Panc1 (cell line): ENCODE data around the gene UBASH3B. TPM values are rescaled to one million over a fixed set of nuclear protein-coding genes. Genes with fewer than 3 reads are reported as not detected.
A peak's percentile ranks its signal among the peaks of the same experiment; 100 is the strongest.

Experiments
- ATAC-seq: fragments of 200-7000 bp; cut with Tn5 transposase; 2 replicates; pipeline ENCODE4 v1.9.1; 2020; ENCODE audit warnings: mild to moderate bottlenecking, moderate library complexity
- BruUV-seq: library from RNA; stranded (reverse); fragments of 400-500 nt; replicated peaks from 2 replicates; lab custom pipeline; 2021; lab: Mats Ljungman, UMichigan
- CTCF ChIA-PET: fragments of 300-600 bp; sonication (Branson Sonifier 250); formaldehyde crosslinking; loops from one replicate; lab custom pipeline; 2022; ENCODE audit warnings: antibody characterized with exemption; lab: Charles Lee
- POLR2A ChIA-PET: fragments of 300-600 bp; sonication (Branson Sonifier 250); formaldehyde crosslinking; loops from one replicate; lab custom pipeline; 2022; ENCODE audit warnings: antibody characterized with exemption; lab: Charles Lee
- DNase-seq: peaks from one replicate; pipeline ENCODE4 v3.0.0-alpha.2; 2010; ENCODE audit warnings: low read depth, low spot score
- H3K27ac ChIP-seq: 2 replicates; pipeline ENCODE4 v1.5.1; 2011; ENCODE audit warnings: mild to moderate bottlenecking, low read length, inconsistent platforms
- H3K27me3 ChIP-seq: fragments of 200-500 bp; sonication (Bioruptor generic); 2 replicates; pipeline ENCODE4 v1.6.0; 2014; ENCODE audit warnings: low read length, inconsistent platforms; ENCODE audit not compliant: control insufficient read depth, insufficient read depth
- H3K36me3 ChIP-seq: fragments of 200-500 bp; sonication (Bioruptor generic); 2 replicates; pipeline ENCODE4 v1.5.1; 2014; ENCODE audit warnings: inconsistent platforms, mild to moderate bottlenecking, low read length, moderate library complexity; ENCODE audit not compliant: control insufficient read depth, insufficient read depth
- H3K4me1 ChIP-seq: 2 replicates; pipeline ENCODE4 v1.5.1; 2011; ENCODE audit warnings: inconsistent platforms, mild to moderate bottlenecking, low read length, moderate library complexity; ENCODE audit not compliant: control insufficient read depth, insufficient read depth
- H3K4me3 ChIP-seq, 2 experiments: 2 replicates each; pipeline ENCODE4 v1.5.1; 2011 to 2012; ENCODE audit warnings: low read depth in 2 of 2, low read length in 2 of 2, mild to moderate bottlenecking in 2 of 2, inconsistent platforms in 1 of 2, moderate library complexity in 1 of 2
- H3K9me3 ChIP-seq: fragments of 200-500 bp; sonication (Bioruptor generic); 2 replicates; pipeline ENCODE4 v1.5.1; 2014; ENCODE audit warnings: low read depth, mild to moderate bottlenecking, inconsistent platforms, low read length, moderate library complexity; ENCODE audit not compliant: control insufficient read depth, insufficient read depth
- POLR2AphosphoS5 ChIP-seq: IDR thresholded peaks from 2 replicates; pipeline ENCODE4 v1.6.1; 2012; ENCODE audit warnings: mild to moderate bottlenecking, low read depth, low read length, moderate library complexity
- REST ChIP-seq, 2 experiments: IDR thresholded peaks; 2 replicates each; pipeline ENCODE4 v1.6.1; 2011 to 2012; ENCODE audit warnings: low read depth in 2 of 2, control low read depth in 1 of 2, low read length in 1 of 2, mild to moderate bottlenecking in 1 of 2, moderate library complexity in 1 of 2; ENCODE audit not compliant: insufficient read depth in 1 of 2
- SIN3A ChIP-seq: IDR thresholded peaks from 2 replicates; pipeline ENCODE4 v1.6.1; 2012; ENCODE audit warnings: low read depth, mild to moderate bottlenecking, low read length, moderate library complexity, borderline replicate concordance; ENCODE audit not compliant: insufficient read depth
- TCF7L2 ChIP-seq: IDR thresholded peaks from 2 replicates; pipeline ENCODE4 v1.6.1; 2011; ENCODE audit warnings: mild to moderate bottlenecking, low read depth, low read length, inconsistent platforms
- in situ Hi-C: cut with HindIII; loops from 2 replicates; pipeline ENCODE4 v1.10.0; 2016; ENCODE audit warnings: low sequenced_read_pairs, low pct_unique_long_range_greater_than_20kb
- intact Hi-C: fragments of 100-400 bp; cut with micrococcal nuclease; formaldehyde crosslinking; loops from one replicate; pipeline ENCODE4 v1.10.0; 2022; ENCODE audit not compliant: unreplicated experiment
- total RNA-seq: library from RNA; stranded (reverse); gene quantifications from one replicate; pipeline ENCODE4 v1.2.1, GENCODE V29; 2021; ENCODE audit not compliant: unreplicated experiment
- TF ChIP-seq, protein P1 (sequence below): fragments of 450-650 bp; IDR thresholded peaks from 2 replicates; pipeline ENCODE4 v1.5.1; 2017; ENCODE audit warnings: mild to moderate bottlenecking

The UBASH3B gene
- total RNA-seq, 1 experiment from 2014 or later, result 55.1 TPM

- H3K27ac ChIP-seq, result no peak overlapping the region
- H3K9me3 ChIP-seq, result no peaks in the 10 kb centered on the region
- in situ Hi-C loops (no loop called here), intact Hi-C loops (no loop called here)
- POLR2A ChIA-PET, result interaction anchor here (0.6 kb wide), 1 partner anchor 110 kb away, joined by 9 read pairs; no protein-coding TSS in a partner anchor
- no peaks in the 10 kb centered on the region for H3K27me3 ChIP-seq
- TF ChIP-seq SIN3A, result no peak
- no peak for TF ChIP-seq REST (IDR thresholded peaks at IDR 0.05; ENCODE audit: insufficient read depth in 1 of 2, low read depth in 2 of 2, low read length in 1 of 2)
- TF ChIP-seq TCF7L2, result no peak
- TF ChIP-seq POLR2AphosphoS5, result no peak
- TF ChIP-seq, protein P1, sequence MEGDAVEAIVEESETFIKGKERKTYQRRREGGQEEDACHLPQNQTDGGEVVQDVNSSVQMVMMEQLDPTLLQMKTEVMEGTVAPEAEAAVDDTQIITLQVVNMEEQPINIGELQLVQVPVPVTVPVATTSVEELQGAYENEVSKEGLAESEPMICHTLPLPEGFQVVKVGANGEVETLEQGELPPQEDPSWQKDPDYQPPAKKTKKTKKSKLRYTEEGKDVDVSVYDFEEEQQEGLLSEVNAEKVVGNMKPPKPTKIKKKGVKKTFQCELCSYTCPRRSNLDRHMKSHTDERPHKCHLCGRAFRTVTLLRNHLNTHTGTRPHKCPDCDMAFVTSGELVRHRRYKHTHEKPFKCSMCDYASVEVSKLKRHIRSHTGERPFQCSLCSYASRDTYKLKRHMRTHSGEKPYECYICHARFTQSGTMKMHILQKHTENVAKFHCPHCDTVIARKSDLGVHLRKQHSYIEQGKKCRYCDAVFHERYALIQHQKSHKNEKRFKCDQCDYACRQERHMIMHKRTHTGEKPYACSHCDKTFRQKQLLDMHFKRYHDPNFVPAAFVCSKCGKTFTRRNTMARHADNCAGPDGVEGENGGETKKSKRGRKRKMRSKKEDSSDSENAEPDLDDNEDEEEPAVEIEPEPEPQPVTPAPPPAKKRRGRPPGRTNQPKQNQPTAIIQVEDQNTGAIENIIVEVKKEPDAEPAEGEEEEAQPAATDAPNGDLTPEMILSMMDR, result no peak
- H3K4me3 ChIP-seq, result no peak overlapping the region
- peak; percentile 23; the same call in 1 of the 2 replicates for ATAC-seq
- no peaks in the 10 kb centered on the region for H3K36me3 ChIP-seq
- CTCF ChIA-PET, result no interaction called here
- no peak for DNase-seq
- no peaks in the 10 kb centered on the region for H3K4me1 ChIP-seq
- no TSS peak for BruUV-seq
These were observed 110.1 kb downstream of the UBASH3B start for GRCh38 chr11:122765487-122766131.

DNA sequence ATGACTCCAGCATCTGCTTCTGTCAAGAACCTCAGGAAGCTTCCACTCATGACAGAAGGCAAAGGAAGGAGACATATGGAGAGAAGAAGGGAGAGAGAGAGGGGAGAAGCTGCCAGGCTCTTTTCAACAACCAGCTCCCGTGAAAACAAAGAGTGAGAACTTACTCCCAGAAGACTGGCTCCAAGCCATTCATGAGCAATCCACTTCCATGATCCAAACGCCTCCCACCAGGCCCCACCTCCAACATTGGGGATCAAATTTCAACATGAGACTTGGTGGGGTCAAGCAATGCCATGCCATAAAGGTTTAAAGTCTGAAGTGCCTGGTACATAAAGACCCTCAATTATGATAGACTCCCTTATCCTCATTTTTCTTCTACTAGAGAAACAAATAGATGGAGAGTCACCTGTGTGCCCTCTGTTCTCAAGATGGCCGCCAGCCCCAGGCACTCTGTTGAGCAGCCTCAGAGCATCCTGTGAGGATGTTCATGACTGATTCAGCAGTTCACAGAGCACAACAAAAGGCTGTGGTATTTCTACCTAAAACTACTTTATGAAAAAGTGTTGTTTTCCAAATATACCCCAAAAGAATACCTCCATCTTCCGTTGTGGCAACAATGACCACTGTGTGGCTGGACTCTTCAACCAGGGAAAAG lies 113.7 kb downstream of the UBASH3B start:
- intact Hi-C loops, result no loop called here
- DNase-seq (no peak), ATAC-seq (no peak)
- Histone ChIP-seq H3K9me3 (no peaks in the 10 kb centered on the region), H3K4me3 (no peak overlapping the region), H3K4me1 (no peaks in the 10 kb centered on the region), H3K27ac (no peak overlapping the region), H3K27me3 (no peaks in the 10 kb centered on the region), H3K36me3 (no peaks in the 10 kb centered on the region)
- ChIA-PET CTCF (no interaction called here), POLR2A (interaction anchor here (0.6 to 1.5 kb wide), 2 partner anchors 11 to 347 kb away, joined by 3 read pairs; no protein-coding TSS in a partner anchor)
- TF ChIP-seq SIN3A (no peak), POLR2AphosphoS5 (no peak), REST (IDR thresholded peaks at IDR 0.05; ENCODE audit: insufficient read depth in 1 of 2, low read depth in 2 of 2, low read length in 1 of 2) (no peak), TCF7L2 (no peak)
- TF ChIP-seq, protein P1, result no peak
- BruUV-seq, result no TSS peak
- in situ Hi-C loops, result no loop called here
